Trophoblast cell (in vitro differentiated cells and primary cell): ENCODE data around the gene UFD1.

Source experiments
- DNase-seq, 2 donors: peaks; one replicate each; pipeline ENCODE4 v3.0.0-alpha.2; 2016
- H2AFZ ChIP-seq: 2 replicates; pipeline ENCODE4 v1.6.1; 2013; ENCODE audit warnings: low read length, moderate library complexity, mild to moderate bottlenecking; ENCODE audit not compliant: insufficient read depth, poor library complexity
- H2AK5ac ChIP-seq: 2 replicates; pipeline ENCODE4 v1.6.1; 2013; ENCODE audit warnings: mild to moderate bottlenecking, low read length
- H2BK120ac ChIP-seq: 2 replicates; pipeline ENCODE4 v1.6.1; 2013; ENCODE audit warnings: low read length, mild to moderate bottlenecking, moderate library complexity; ENCODE audit not compliant: insufficient read depth, poor library complexity
- H2BK12ac ChIP-seq: 2 replicates; pipeline ENCODE4 v1.6.1; 2013; ENCODE audit warnings: mild to moderate bottlenecking, low read length, moderate library complexity
- H2BK5ac ChIP-seq: 2 replicates; pipeline ENCODE4 v1.6.1; 2013; ENCODE audit warnings: low read length, low read depth, moderate library complexity, mild to moderate bottlenecking; ENCODE audit not compliant: poor library complexity
- H3K14ac ChIP-seq: 2 replicates; pipeline ENCODE4 v1.6.1; 2013; ENCODE audit warnings: mild to moderate bottlenecking, low read length
- H3K18ac ChIP-seq: 2 replicates; pipeline ENCODE4 v1.6.1; 2013; ENCODE audit warnings: mild to moderate bottlenecking, low read length
- H3K23ac ChIP-seq: 2 replicates; pipeline ENCODE4 v1.6.1; 2013; ENCODE audit warnings: low read length
- H3K27ac ChIP-seq: 2 replicates; pipeline ENCODE4 v1.5.1; 2013; ENCODE audit warnings: low read depth, mild to moderate bottlenecking, inconsistent platforms, low read length, moderate library complexity
- H3K27me3 ChIP-seq: 2 replicates; pipeline ENCODE4 v1.6.1; 2013; ENCODE audit warnings: inconsistent platforms, mild to moderate bottlenecking, low read length, moderate library complexity; ENCODE audit not compliant: insufficient read depth
- H3K36me3 ChIP-seq, 2 experiments: 1 replicate in 1 of 2; 2 replicates in 1 of 2; pipeline ENCODE4 v1.6.1; 2013; ENCODE audit warnings: low read length in 2 of 2, mild to moderate bottlenecking in 2 of 2, moderate library complexity in 1 of 2; ENCODE audit not compliant: insufficient read depth in 2 of 2, control insufficient read depth in 1 of 2
- H3K4ac ChIP-seq: 2 replicates; pipeline ENCODE4 v1.6.1; 2013; ENCODE audit warnings: low read depth, mild to moderate bottlenecking, low read length, moderate library complexity
- H3K4me1 ChIP-seq, 2 experiments: 1 replicate in 1 of 2; 2 replicates in 1 of 2; pipeline ENCODE4 v1.6.1; 2013; ENCODE audit warnings: low read length in 2 of 2, mild to moderate bottlenecking in 2 of 2, moderate library complexity in 1 of 2; ENCODE audit not compliant: insufficient read depth in 2 of 2, control insufficient read depth in 1 of 2
- H3K4me2 ChIP-seq: 2 replicates; pipeline ENCODE4 v1.6.1; 2013; ENCODE audit warnings: inconsistent platforms, mild to moderate bottlenecking, low read length, moderate library complexity
- H3K4me3 ChIP-seq: 2 replicates; pipeline ENCODE4 v1.5.1; 2013; ENCODE audit warnings: mild to moderate bottlenecking, low read depth, low read length, inconsistent platforms
- H3K79me1 ChIP-seq: one replicate; pipeline ENCODE4 v1.6.1; 2013; ENCODE audit warnings: low read length
- H3K79me2 ChIP-seq: 2 replicates; pipeline ENCODE4 v1.6.1; 2013; ENCODE audit warnings: low read length, mild to moderate bottlenecking; ENCODE audit not compliant: control insufficient read depth, insufficient read depth, poor library complexity
- H3K9ac ChIP-seq: 2 replicates; pipeline ENCODE4 v1.6.1; 2013; ENCODE audit warnings: mild to moderate bottlenecking, low read length
- H3K9me3 ChIP-seq: 2 replicates; pipeline ENCODE4 v1.6.1; 2013; ENCODE audit warnings: low read depth, mild to moderate bottlenecking, control low read depth, inconsistent platforms, low read length; ENCODE audit not compliant: insufficient read depth
- H4K12ac ChIP-seq: 2 replicates; pipeline ENCODE4 v1.6.1; 2013; ENCODE audit warnings: low read depth, mild to moderate bottlenecking, low read length, moderate library complexity
- H4K8ac ChIP-seq: 2 replicates; pipeline ENCODE4 v1.6.1; 2013; ENCODE audit warnings: low read depth, mild to moderate bottlenecking, low read length, moderate library complexity
- H4K91ac ChIP-seq: one replicate; pipeline ENCODE4 v1.6.1; 2013; ENCODE audit warnings: low read depth, mild to moderate bottlenecking, low read length, moderate library complexity
- WGBS: extraction: QIAGEN DNeasy Blood & Tissue Kit; methylation state at CpG from one replicate; pipeline ENCODE4 v1.1.7; 2013; ENCODE audit warnings: missing lambda C conversion rate; ENCODE audit not compliant: insufficient read length, insufficient coverage; ENCODE audit errors: extremely low coverage; 5-methylcytosine and 5-hydroxymethylcytosine counted together

Gene UFD1

GRCh38 chr22:19494001-19494560 lies 15.1 kb upstream of the UFD1 start:
- Histone ChIP-seq H3K14ac (no peak overlapping the region), H3K4me3 (no peak overlapping the region), H3K4me2 (no peak overlapping the region), H4K91ac (no peak overlapping the region), H3K79me1 (no peaks in the 10 kb centered on the region), H4K12ac (no peak overlapping the region), H3K4ac (no peak overlapping the region), H3K36me3 (peaks cover 35 to 38% of the 10 kb centered on the region in 2 experiments), H3K9ac (no peak overlapping the region), H4K8ac (no peak overlapping the region), H3K18ac (no peak overlapping the region), H3K27ac (no peak overlapping the region), H2AFZ (no peak overlapping the region), H2BK5ac (no peak overlapping the region), H3K23ac (no peak overlapping the region), H3K4me1 (no peaks in the 10 kb centered on the region), H3K27me3 (no peaks in the 10 kb centered on the region), H2BK12ac (no peak overlapping the region), H2AK5ac (no peak overlapping the region), H3K79me2 (no peaks in the 10 kb centered on the region), H2BK120ac (no peak overlapping the region), H3K9me3 (no peaks in the 10 kb centered on the region)
- no peak for DNase-seq
- WGBS: no CpG with 5 or more reads among the region's 8 CpGs

- Histone ChIP-seq H2BK5ac (no peak overlapping the region), H2BK12ac (no peak overlapping the region), H3K4ac (no peak overlapping the region), H3K4me2 (no peak overlapping the region), H3K4me1 (no peaks in the 10 kb centered on the region), H2AFZ (no peak overlapping the region), H4K91ac (no peak overlapping the region), H3K9ac (peak overlapping the region; percentile 27), H3K36me3 (peaks cover 30 to 31% of the 10 kb centered on the region in 2 experiments), H3K4me3 (no peak overlapping the region), H2BK120ac (no peak overlapping the region), H3K79me1 (no peaks in the 10 kb centered on the region), H3K27me3 (no peaks in the 10 kb centered on the region), H3K9me3 (no peaks in the 10 kb centered on the region), H4K8ac (no peak overlapping the region), H3K14ac (no peak overlapping the region), H3K23ac (no peak overlapping the region), H3K79me2 (no peaks in the 10 kb centered on the region), H3K18ac (no peak overlapping the region), H4K12ac (no peak overlapping the region), H3K27ac (no peak overlapping the region), H2AK5ac (no peak overlapping the region)
- no peak for DNase-seq
- WGBS: no CpG with 5 or more reads among the region's 6 CpGs
Observed at GRCh38 chr22:19492504-19493174, 13.6 kb upstream of the UFD1 start.

GRCh38 chr22:19490628-19491230 lies 11.7 kb upstream of the UFD1 start:
- no peak for DNase-seq
- no peak overlapping the region for H2BK5ac ChIP-seq

GRCh38 chr22:19488884-19489843 lies 10.2 kb upstream of the UFD1 start:
- Histone ChIP-seq H3K4me1 (no peaks in the 10 kb centered on the region), H3K36me3 (peaks cover 25 to 29% of the 10 kb centered on the region in 2 experiments), H3K79me2 (no peaks in the 10 kb centered on the region), H3K14ac (no peak overlapping the region), H3K23ac (no peak overlapping the region), H3K9ac (no peak overlapping the region), H3K9me3 (no peaks in the 10 kb centered on the region), H4K8ac (no peak overlapping the region), H3K4me2 (no peak overlapping the region), H2BK5ac (no peak overlapping the region), H4K91ac (no peak overlapping the region), H2BK12ac (no peak overlapping the region), H3K4ac (no peak overlapping the region), H2AK5ac (no peak overlapping the region), H3K27me3 (no peaks in the 10 kb centered on the region), H2AFZ (no peak overlapping the region), H3K4me3 (no peak overlapping the region), H3K27ac (no peak overlapping the region), H3K79me1 (no peaks in the 10 kb centered on the region), H2BK120ac (no peak overlapping the region), H4K12ac (no peak overlapping the region), H3K18ac (no peak overlapping the region)
- DNase-seq: no peak
- WGBS: no CpG with 5 or more reads among the region's 7 CpGs

More at GRCh38 chr22:19490628-19491230, 11.7 kb upstream of the UFD1 start:
- no CpG with 5 or more reads among the region's 5 CpGs for WGBS
- Histone ChIP-seq H3K4ac (no peak overlapping the region), H2AK5ac (no peak overlapping the region), H3K36me3 (peaks cover 22 to 26% of the 10 kb centered on the region in 2 experiments), H3K27ac (no peak overlapping the region), H3K4me3 (no peak overlapping the region), H2AFZ (no peak overlapping the region), H3K4me1 (no peaks in the 10 kb centered on the region), H3K14ac (no peak overlapping the region), H3K9ac (no peak overlapping the region), H4K8ac (no peak overlapping the region), H3K79me1 (no peaks in the 10 kb centered on the region), H3K79me2 (no peaks in the 10 kb centered on the region), H2BK120ac (no peak overlapping the region), H4K91ac (no peak overlapping the region), H3K23ac (no peak overlapping the region), H3K27me3 (no peaks in the 10 kb centered on the region), H2BK12ac (no peak overlapping the region), H3K4me2 (no peak overlapping the region), H4K12ac (no peak overlapping the region), H3K9me3 (no peaks in the 10 kb centered on the region), H3K18ac (no peak overlapping the region)
